SK-N-SH treated with all-trans-retinoic acid at 6 μM for 48 hours (cell line): ENCODE results near the gene FNDC3A.

Source experiments
- GLIS3 ChIP-seq: fragments of 250-450 bp; sonication (Bioruptor Pico); IDR thresholded peaks from 2 replicates; pipeline ENCODE4 v1.5.0; 2020; ENCODE audit warnings: mild to moderate bottlenecking, moderate library complexity
- PATZ1 ChIP-seq: fragments of 250-450 bp; sonication (Bioruptor Pico); IDR thresholded peaks from 2 replicates; pipeline ENCODE4 v1.8.0; 2020; ENCODE audit warnings: mild to moderate bottlenecking, moderate library complexity, borderline replicate concordance
- SNAI2 ChIP-seq: fragments of 250-450 bp; sonication (Bioruptor Pico); IDR thresholded peaks from 2 replicates; pipeline ENCODE4 v1.5.0; 2020; ENCODE audit warnings: mild to moderate bottlenecking, moderate library complexity
- ZNF8 ChIP-seq: fragments of 450-650 bp; formaldehyde crosslinking; IDR thresholded peaks from 2 replicates; pipeline ENCODE4 v1.5.0; 2020; ENCODE audit warnings: mild to moderate bottlenecking, moderate library complexity

GRCh38 chr13:49060678-49061387 is 85.1 kb downstream of the FNDC3A start:
- TF ChIP-seq GLIS3 (CRISPR knock-in tag), result no peak
- TF ChIP-seq ZNF8 (CRISPR knock-in tag), result no peak
- TF ChIP-seq PATZ1, result no peak
- no peak for TF ChIP-seq SNAI2 (CRISPR knock-in tag)
